GM13976 (cell line): Measurements from ENCODE around the gene PCBD1.
"Not testable (repeated sequence)": the region's sequence is repeated elsewhere in the genome, so short reads cannot be mapped to it uniquely, and the experiment has no call there.

Experiments
- DNase-seq: peaks from one replicate; pipeline ENCODE4 v3.0.0; 2012; ENCODE audit warnings: low spot score
- in situ Hi-C: fragments of 300-500 bp; cut with MboI; formaldehyde crosslinking; loops from one replicate; pipeline ENCODE4 v1.12.0; 2022; ENCODE audit warnings: low sequenced_read_pairs, mixed read lengths, inconsistent platforms; ENCODE audit not compliant: unreplicated experiment
- TF ChIP-seq, protein P1 (sequence below): IDR thresholded peaks from 2 replicates; pipeline ENCODE4 v1.5.1; 2012; ENCODE audit warnings: borderline replicate concordance, mild to moderate bottlenecking; ENCODE audit not compliant: insufficient read depth; ENCODE audit errors: extremely low read depth, missing control alignments, control extremely low read depth

PCBD1 gene

DNA sequence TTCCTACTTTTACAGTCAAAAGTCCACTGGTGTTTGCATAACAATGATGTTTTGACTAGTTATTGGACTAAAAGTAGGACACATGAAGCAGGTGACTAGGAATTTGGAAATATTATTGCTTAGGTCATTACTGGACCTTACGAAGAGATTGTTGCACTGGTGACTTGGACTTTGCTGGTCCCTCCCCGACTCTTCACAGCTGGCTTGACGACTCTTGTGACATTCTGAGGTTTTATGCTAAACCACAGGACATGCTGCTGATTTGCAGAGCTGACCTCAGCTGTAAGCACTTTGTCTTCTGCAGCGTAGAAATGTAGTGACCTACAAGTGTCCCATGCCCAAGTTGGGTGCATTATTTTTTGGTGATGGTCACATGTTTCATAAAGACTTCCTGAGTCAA lies 21.9 kb downstream of the PCBD1 start:
- DNase-seq, result no peak
- TF ChIP-seq, protein P1, sequence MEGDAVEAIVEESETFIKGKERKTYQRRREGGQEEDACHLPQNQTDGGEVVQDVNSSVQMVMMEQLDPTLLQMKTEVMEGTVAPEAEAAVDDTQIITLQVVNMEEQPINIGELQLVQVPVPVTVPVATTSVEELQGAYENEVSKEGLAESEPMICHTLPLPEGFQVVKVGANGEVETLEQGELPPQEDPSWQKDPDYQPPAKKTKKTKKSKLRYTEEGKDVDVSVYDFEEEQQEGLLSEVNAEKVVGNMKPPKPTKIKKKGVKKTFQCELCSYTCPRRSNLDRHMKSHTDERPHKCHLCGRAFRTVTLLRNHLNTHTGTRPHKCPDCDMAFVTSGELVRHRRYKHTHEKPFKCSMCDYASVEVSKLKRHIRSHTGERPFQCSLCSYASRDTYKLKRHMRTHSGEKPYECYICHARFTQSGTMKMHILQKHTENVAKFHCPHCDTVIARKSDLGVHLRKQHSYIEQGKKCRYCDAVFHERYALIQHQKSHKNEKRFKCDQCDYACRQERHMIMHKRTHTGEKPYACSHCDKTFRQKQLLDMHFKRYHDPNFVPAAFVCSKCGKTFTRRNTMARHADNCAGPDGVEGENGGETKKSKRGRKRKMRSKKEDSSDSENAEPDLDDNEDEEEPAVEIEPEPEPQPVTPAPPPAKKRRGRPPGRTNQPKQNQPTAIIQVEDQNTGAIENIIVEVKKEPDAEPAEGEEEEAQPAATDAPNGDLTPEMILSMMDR, result no peak
- in situ Hi-C loops, result no loop called here

DNA sequence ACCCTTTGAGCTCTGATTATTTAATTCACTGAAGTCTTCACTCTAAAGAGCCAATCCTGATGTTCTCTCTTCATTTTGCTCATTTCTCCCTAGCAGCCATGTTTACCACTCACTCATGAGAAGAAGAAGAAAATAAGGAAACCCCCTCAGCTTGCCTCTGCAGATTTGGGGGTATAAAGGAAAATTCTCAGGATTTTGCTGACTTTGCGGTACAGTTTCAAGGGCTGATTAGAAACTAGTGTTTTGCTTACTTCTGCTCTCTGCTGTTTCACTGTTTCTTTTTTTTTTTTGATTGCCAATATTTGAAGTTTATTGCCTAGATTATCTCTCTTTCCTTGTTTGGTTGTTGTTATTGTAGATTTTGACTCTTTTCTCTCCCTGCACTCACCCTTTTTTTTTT lies 23.4 kb downstream of the PCBD1 start:
- no peak for DNase-seq
- TF ChIP-seq, protein P1, result no peak
- in situ Hi-C loops, result no loop called here

DNA sequence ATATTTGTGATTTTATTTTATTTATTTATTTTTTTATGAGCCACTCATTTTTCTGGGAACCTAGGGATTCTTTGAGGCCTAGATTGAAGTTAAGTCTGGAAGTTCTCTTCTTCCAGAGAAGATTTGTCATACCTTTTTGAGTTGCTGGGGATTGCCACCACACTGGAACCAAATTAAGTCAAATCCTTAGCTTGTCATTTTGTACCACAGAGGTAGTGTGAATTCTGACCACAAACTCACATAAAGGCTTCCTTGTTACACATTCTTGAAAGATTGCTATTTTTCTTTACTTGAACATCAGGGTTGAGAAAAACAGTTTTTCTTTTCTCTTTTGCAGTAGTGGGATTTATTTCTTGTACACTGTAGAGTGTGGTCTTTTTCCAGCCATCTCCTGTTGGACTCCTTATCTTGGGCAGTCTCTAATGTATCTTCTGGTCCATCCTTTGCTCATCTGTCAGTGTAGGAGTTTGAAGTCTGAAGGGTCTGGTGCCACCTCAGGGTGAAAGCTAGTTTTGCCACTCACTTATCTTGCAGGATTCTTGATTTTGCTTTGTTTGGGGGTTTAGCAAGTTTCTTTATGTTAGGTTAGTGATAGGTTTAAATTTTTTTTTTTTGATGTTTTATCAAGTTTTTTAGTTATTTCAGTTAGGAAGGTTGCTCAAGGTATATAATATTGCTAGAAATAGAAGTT lies 24.8 kb downstream of the PCBD1 start:
- in situ Hi-C loops, result no loop called here
- TF ChIP-seq, protein P1, result no peak
- no peak for DNase-seq

DNA sequence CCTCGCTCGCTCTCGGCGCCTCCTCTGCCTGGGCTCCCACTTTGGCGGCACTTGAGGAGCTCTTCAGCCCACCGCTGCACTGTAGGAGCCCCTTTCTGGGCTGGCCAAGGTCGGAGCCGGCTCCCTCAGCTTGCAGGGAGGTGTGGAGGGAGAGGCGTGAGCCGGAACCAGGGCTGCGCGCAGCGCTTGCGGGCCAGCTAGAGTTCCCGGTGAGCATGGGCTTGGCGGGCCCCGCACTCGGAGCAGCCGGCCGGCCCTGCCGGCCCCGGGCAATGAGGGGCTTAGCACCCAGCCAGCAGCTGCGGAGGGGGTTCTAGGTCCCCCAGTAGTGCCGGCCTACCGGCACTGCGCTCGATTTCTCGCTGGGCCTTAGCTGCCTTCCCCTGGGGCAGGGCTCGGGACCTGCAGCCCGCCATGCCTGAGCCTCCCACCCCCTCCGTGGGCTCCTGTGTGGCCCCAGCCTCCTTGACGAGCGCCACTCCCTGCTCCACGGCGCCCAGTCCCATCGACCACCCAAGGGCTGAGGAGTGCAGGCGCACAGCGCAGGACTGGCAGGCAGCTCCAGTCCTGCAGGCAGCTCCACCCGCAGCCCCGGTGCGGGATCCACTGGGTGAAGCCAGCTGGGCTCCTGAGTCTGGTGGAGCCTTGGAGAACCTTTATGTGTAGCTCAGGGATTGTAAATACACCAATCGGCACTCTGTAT lies 26.7 kb downstream of the PCBD1 start:
- DNase-seq, in situ Hi-C loops: not testable (repeated sequence)

DNA sequence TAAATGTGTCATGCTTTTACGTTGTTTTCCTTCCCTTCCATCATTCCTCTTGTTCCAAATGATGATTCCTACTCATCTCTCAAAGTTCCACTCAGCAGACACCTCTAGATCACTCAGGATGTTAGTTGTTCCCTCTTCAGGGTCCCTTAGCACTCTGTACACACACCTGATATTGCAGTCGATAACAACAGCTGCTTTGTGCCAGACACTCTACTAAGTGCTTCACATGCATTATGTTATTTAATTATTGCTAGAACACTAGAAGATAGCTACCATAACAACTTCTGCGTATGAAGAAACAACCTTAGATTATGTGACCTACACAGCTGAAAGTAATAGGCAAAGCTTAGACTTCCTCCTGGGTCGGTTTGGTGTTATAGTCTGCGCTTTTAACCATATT lies 29.6 kb downstream of the PCBD1 start:
- in situ Hi-C loops, result no loop called here
- TF ChIP-seq, protein P1, result no peak
- DNase-seq, result no peak

DNA sequence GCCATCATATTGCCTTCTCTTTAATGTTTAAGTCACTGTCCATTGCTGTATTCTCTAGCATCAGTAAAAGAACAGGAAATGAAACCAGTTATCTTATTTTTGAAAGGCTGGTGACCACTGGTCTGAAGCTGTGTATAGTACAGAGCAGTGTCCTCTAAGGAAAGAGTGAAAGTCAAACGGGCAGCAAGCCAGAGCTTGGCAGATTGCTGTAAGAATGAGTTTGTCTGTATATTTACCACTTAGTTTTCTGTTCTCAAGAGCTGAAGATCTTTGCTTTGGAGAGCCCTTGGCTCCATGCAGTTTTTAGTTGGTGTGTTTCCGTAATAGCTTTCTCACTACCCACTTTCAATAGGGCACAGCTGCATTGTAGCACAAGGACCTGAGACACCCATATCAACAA lies 31.9 kb downstream of the PCBD1 start:
- in situ Hi-C loops, result no loop called here
- no peak for DNase-seq
- TF ChIP-seq, protein P1, result no peak

DNA sequence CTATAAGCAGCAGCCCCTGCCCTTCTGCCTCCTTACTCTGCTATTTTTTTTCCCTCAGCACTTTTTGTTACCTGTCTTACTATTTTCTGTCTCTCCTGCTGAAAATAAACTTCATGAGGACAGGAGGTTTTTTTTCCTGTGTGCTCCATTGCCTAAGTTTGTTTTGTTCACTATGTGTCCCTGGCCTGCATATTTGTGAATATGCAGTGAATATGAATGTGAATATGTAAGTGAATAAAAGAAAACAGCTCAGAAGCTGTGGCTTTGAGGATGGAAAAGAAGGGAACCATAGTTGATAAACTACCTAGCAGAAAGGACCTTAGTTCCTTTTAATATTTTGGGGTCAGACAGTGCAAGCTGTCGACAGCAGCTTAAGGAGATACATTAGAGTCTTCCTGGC lies 34.9 kb downstream of the PCBD1 start:
- in situ Hi-C loops, result no loop called here
- no peak for DNase-seq
- TF ChIP-seq, protein P1, result no peak
